ENCODE measurements around the gene SPATS2.
"Not testable (repeated sequence)": the region's sequence is repeated elsewhere in the genome, so short reads cannot be mapped to it uniquely, and the experiment has no call there.

SPATS2 gene

GRCh38 chr12:49352351-49352750 is 14.9 kb upstream of the SPATS2 start:
- no peak for DNase-seq (ENCODE audit: low spot score)

DNA sequence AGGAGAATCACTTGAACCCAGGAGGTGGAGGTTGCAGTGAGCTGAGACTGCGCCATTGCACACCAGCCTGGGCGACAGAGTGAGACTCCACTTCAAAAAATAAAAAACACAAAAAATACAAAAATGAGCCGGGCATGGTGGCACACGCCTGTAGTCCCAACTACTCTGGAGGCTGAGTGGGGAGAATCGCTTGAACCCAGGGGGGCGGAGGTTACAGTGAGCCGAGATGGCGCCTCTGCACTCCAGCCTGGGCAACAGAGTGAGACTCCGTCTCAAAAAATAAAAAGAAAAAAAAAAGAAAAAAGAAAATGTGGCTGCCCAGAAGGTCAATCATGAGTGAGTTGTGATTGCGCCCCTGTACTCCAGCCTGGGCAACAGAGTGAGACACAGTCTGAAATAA is 11.3 kb upstream of the SPATS2 start:
- DNase-seq (ENCODE audit: low spot score) = no peak

DNA sequence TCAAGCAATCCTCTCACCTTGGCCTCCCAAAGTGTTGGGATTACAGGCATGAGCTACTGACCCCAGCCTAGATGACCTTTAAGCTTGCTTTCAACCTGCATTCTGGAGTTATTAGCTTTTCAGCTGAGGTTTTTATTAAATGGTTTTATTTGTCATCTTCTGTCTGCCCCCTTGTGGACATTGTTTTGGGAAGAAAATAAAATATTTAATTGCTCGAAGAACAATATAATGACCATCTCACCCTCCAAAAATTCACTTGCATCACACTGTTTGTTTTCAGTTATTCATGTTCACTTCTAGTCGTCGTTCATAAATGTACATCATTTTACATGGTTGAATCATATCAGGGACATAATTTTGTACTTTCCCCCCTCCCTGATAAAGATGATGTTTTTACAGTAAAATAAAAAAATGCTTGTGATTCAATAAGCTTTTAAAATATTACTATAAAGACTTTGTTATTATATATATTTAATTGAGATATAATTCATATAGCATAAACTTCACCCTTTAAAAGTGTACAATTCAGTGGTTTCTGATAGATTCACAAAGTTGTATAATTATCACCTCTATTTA is 10.1 kb upstream of the SPATS2 start:
- DNase-seq (ENCODE audit: low spot score) = no peak

DNA sequence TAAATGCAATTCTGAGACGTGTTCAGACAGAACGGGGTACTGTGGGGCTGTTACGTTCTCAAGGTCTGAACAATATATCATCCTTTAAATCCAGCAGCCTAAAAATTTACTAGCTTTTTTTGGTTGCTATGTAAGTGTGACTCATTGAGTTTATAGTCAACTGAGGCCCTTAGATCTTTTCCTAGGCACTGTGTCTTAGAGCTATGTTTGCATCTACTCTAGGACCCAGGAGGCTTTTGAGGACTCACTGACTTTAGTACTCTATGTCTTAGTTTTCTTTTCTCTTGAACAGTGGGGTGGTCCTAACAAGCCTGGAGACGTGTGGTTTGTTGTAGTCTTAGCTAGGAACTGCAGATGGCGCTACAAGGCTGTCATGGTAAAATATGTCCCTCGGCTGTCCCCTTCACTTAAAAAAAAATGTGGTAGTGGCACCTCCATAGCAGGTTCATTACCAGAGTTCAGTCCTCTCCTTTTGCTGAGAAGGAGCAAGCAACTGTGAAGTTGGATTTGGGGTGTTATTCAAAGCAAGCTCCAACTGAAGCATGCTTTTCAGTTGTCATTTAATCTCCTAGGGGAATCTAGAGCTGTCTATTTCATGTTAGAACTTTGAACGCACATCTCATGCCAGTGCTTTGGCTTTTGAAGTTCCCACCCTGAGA is 8.7 kb upstream of the SPATS2 start:
- DNase-seq (ENCODE audit: low spot score) = peak; percentile 55

- no peak for DNase-seq (ENCODE audit: low spot score)
These were observed 7.6 kb upstream of the SPATS2 start for GRCh38 chr12:49359671-49360070.

DNA sequence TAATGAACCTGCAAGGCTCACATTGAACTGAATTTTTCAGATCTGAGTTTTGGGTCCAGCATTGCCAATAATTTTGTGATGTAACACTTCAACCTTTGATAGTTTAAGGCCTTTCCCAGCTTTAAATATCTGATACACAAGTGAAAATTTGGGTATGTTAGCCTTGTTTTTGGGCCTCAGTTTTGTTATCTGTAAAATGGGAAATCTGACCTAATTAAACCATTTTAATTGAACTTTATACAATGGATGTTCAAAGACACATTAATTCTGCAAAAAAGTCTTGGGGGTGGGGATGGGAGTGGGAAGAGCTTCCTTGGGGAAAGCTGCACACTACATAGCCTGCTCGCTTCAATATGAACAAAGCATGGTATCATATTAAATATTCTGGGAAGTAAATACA is 5.2 kb upstream of the SPATS2 start:
- no peak for DNase-seq (ENCODE audit: low spot score)

DNA sequence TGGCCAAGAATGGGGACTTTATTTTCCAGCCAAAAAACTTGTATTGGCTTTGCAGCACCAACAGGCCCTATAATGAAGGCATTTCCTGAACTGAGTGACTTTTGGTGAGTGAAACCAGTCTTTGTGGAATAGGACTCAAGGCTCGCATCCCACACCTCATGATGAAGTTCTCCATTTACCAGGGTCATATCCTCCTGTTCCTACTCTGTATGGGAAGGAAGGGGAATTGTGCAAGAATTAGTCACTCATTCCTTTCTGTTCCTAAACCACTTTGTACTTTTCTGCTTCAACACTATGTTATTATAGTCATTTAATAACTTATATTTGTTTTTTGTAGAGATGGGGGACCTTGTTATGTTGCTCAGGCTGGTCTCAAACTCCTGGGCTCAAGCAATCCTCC is 2.3 kb upstream of the SPATS2 start:
- DNase-seq (ENCODE audit: low spot score) = no peak

- no peak for DNase-seq (ENCODE audit: low spot score)
These were observed 1.7 kb upstream of the SPATS2 start for GRCh38 chr12:49365542-49365941.

DNA sequence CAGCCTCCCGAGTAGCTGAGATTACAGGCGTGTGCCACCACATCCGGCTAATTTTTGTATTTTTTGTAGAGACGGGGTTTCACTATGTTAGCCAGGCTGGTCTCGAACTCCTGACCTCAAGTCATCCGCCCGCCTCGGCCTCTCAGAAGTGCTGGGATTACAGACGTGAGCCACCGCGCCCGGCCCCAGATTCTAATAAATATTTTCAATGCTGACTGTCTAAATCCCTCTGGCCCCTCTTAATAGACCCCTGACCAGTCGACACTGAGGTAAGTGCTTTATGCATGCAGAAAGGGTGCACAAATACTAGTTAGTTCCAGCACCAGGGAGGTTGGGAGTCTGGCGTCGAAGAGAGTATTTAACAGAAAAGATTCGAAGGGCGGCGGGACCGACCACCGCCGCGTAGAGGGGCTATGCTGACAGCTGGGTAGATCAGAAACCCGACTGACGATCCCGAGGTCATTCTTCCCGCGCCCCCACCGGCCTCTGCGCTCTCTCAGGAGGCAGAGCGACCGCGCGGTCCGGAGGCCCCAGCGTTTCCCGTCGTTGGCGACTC is 1.1 kb upstream of the SPATS2 start:
- no peak for DNase-seq (ENCODE audit: low spot score)

DNA sequence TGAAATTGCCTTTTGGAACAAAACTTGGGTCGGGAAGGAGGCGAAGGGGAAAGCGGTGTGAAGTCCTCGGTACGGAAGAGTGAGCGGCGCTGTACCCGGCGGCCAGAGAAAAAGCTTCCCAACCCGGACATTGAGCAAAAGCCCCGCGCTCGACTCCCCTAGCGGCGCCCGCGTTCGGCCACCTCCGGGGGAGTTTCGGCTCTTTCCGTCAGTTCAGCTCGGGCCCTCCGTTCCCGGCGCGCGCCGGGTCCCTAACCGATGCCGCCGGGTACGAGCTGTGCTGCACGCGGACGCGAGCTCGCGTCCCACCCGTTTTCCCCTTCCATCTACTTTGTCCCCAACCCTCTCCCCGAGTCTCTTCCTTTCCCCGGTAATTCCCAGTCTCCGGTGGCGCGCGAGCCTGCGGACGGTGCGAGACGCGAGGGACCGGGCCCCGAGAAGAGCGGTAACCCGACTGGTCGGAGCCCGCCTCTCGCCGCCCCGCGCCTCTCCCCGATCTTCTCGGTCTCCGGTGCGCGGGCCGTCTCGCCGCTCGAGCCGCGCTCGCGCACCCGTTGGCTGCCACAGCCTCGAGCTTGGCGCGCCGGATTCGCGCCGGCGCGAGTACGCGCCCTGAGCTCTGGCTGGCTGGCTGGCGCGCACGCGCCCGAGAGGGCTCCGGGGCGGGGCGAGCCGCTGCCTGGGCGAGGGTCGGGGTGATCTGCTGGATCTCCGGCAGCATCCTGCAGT is 446 bp upstream of the SPATS2 start:
- DNase-seq (ENCODE audit: low spot score) = peak; percentile 93

DNA sequence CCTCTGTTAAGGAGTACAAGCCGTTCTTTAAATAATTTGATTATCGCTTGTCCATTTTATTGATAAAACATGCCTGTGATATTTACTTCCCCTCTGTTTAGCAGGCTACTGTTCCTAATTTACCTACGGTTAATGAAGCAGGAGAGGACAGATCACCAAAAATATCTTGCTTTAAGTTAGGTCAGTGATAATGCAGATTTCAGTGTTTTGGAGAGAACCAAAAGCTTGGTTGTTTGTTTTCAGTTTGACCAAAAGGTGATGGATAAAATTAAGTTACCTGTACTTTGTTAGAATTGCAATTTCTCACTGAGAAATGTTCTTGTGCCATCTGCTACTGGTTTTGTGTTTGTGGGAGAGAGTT is 958 bp downstream of the SPATS2 start:
- no peak for DNase-seq (ENCODE audit: low spot score)

DNA sequence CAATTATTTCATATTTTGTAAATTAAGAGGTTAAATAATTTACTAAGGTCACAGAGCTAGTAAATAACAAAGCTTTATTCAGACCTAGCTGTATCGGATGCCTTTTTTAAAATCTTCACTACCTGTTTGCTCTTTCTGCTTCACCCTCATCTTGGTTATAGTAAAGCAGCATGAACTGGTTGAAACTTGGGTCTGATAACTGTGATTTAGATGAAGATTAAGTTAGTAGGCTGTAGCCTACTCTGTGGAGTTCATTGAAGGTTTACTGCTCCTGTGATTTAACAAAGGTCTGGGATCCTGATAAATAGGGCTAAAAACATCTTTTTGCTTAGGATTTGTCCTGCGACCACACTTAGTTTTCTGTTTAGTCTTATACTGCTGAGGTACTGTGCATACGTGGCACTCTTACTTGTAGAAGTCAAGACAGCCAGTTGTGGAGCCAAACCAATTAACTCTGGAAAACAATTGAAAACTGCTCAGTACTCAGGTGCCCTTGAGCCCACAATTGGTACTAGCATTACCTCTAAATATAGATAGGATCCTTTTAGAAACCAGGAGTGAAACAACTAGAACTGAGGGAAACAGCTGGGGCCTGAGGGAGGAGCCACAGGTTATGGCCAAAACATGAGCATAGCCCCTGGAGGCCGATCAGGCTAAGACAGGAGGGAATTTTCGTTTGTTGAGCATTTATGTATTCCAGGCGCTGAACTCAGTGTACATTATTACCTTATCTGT is 2.3 kb downstream of the SPATS2 start:
- DNase-seq (ENCODE audit: low spot score) = peak; percentile 54

GRCh38 chr12:49370539-49370938 is 3.3 kb downstream of the SPATS2 start:
- no peak for DNase-seq (ENCODE audit: low spot score)

DNA sequence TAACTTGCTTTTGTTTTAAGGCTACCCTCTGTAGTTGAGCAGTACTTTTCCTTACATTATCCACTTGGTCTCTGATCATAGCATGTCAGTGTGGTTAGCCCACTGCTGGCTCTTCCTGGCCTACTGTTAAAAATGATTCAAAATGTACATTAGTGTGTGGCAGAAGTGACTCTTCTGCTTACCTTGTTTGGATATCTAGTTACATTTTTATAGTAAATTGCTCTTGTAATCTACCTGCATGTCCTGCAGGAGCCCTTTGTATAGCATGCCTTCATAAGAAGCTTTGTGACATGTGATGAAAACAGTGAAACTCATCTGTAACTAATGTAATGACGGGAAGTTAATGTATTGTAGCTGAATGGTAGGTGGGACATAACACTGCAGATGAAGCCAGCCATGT is 8.1 kb downstream of the SPATS2 start:
- no peak for DNase-seq (ENCODE audit: low spot score)

- no peak for DNase-seq (ENCODE audit: low spot score)
These were observed 10.1 kb downstream of the SPATS2 start for GRCh38 chr12:49377386-49377785.

DNA sequence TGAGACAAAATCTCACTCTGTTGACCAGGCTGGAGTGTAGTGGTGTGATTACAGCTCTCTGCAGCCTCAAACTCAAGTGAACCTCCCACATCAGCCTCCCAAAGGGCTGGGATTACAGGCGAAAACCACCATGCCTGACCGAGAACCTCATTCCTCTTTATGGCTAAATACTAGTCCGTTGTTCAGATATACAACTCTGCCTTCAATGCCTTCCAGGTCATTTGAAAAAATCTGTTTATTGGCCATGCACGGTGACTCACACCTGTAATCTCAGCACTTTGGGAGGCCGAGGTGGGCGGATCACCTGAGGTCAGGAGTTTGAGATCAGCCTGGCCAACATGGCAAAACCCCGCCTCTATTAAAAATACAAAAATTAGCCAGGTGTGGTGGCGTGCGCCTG is 12.9 kb downstream of the SPATS2 start:
- DNase-seq (ENCODE audit: low spot score) = not testable (repeated sequence)

DNA sequence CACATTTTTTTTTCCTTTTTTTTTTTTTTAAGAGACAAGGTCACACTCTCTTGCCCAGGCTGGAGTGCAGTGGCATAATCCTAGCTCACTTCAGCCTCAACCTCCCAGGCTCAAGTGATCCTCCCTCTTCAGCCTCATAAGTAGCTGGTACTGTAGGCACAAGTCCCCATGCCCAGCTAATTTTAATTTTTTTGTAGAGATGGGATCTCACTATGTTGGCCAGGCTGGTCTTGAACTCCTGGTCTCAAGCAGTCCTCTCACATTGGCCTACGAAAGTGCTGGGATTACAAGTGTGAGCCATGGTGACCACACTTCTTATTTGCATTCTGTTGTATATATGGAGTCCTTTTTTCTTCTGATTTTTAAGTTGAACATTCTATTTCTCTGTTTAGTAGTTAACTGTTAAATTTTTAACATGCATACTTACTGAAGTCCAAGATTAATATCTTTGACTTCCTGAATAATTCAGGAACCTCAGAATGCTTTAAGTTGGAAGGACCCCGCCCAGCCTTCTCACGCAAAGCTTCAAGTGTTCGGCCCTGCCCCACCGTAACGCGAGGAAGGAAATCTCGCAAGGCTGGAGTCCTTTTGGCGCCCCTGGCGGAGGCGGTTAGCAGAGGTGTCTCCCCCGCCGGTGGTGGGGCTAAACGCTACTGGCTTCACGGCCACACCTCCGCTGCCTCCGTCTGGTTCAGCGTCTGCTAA is 21.6 kb downstream of the SPATS2 start:
- no peak for DNase-seq (ENCODE audit: low spot score)

DNA sequence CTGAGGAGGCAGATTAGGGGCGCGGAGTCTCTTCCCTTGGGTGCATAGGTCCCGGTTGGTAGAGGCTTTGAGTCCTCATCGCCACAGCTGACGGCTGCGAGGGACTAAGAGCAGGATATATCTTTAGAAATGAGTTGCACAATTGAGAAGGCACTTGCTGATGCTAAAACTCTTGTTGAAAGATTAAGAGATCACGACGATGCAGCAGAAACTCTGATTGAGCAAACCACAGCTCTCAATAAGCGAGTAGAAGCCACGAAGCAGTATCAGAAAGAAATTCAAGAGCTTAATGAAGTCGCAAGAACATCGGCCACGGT is 22.1 kb downstream of the SPATS2 start:
- no peak for DNase-seq (ENCODE audit: low spot score)

DNA sequence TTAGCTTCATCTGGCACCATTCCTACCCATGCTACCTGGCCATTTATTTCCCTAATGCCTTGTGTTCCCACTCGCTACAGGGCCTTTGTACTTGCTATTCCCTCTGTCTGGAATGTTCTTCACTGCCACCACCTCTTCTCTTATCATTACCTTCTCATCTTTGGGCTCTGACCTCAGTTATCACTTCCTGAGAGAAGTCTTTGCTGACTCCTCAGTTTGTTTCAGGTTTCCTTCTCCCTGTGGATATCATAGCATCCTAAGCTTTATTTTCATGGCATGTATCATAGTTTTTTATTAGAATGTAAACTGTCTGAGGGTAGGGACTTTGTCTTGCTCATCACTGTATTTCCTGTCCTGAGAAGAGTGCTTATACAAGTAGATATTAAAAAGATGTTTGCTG is 29.7 kb downstream of the SPATS2 start:
- DNase-seq (ENCODE audit: low spot score) = no peak

DNA sequence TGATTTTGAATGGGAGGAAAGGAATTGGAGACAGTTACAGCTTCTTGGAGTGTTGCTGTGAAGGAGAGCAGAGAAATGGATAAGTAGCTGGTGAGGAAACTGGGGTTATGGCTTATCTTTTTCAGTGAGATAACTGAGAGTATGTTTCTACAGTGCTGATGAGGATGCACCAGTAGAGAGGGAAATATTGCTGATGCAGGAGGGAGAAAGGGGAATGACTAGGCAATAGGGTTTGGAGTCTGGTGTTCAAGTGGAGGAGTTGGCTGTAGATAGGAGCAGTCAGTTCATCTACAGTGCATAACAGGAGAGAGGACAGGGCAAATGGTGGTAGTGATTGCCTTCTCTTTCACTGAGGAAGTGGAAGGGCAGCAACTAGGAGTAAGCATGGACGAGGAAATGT is 33.0 kb downstream of the SPATS2 start:
- no peak for DNase-seq (ENCODE audit: low spot score)

DNA sequence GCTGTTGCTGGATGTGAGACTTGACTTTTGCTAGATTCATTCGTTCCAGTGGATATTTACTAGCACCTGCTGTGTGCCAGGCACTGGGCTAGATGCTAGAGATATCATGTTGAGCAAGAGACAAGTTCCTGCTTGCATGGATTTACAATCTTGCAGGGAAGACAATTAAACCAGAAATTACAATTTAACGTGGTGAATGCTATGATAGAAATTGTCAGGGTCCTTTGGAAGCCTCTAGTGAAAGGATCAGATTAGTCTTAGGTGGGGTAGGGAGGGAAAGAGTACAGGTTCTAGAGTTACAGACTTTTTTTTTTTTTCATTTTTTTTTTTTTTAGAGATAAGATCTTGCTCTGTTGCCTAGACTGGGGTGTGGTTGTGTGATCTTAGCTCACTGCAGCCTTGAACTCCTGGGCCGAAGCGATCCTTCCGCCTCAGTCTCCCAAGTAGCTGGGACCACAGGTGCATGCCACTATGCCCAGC is 36.7 kb downstream of the SPATS2 start:
- DNase-seq (ENCODE audit: low spot score) = no peak

DNA sequence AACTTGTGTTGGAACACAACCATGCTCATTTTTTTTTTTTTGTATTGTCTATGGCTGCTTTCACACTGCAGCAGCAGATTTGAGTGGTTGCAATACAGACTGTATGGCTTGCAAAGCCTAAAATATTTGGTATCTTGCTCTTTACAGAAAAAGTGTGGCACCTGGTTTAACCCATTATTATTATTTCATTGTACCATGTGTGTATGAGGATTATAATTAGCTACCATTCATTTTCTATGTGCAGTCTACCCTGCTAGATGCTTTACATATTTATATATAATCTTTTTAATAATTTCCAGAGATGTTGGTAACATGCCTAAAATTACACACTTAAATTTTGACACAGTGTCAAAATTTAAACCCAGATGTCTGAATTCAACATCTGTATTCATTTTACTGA is 37.7 kb downstream of the SPATS2 start:
- DNase-seq (ENCODE audit: low spot score) = no peak

Data from HuH-7.5 (cell line).